CD4-positive, alpha-beta T cell (primary cell): ENCODE results near the gene TMEM132C. TPM values are rescaled to one million over a fixed set of nuclear protein-coding genes. Genes with fewer than 3 reads are reported as not detected.

Source experiments
- ATAC-seq: fragments of 200-7000 bp; cut with Tn5 transposase; one replicate; pipeline ENCODE4 v1.10.0; 2022; ENCODE audit warnings: mild to moderate bottlenecking; ENCODE audit not compliant: poor library complexity
- CTCF ChIA-PET: fragments of 350-600 bp; sonication (Branson Sonifier 250); formaldehyde crosslinking; loops from one replicate; lab custom pipeline; 2021; ENCODE audit warnings: antibody characterized with exemption, inconsistent platforms; lab: Charles Lee
- POLR2A ChIA-PET: fragments of 350-600 bp; sonication (Branson Sonifier 250); formaldehyde crosslinking; loops from one replicate; lab custom pipeline; 2021; ENCODE audit warnings: antibody characterized with exemption, inconsistent platforms; lab: Charles Lee
- DNase-seq, 14 experiments: peaks; one replicate each; pipeline ENCODE4 v3.0.0-alpha.2; 2013 to 2020; ENCODE audit warnings: mixed read lengths in 2 of 14
- H3K27ac ChIP-seq, 2 donors: one replicate each; pipeline versions ENCODE4 v1.5.1 to v1.7.0; 2013; ENCODE audit warnings: low read length in 2 of 2, low read depth in 1 of 2, mild to moderate bottlenecking in 1 of 2
- H3K27me3 ChIP-seq, 2 experiments: 1 replicate in 1 of 2; 2 replicates in 1 of 2; pipeline versions ENCODE4 v1.6.1 to v1.7.0; 2013; ENCODE audit warnings: low read length in 2 of 2, control low read depth in 1 of 2, mild to moderate bottlenecking in 1 of 2, moderate library complexity in 1 of 2; ENCODE audit not compliant: insufficient read depth in 2 of 2, control insufficient read depth in 1 of 2
- H3K36me3 ChIP-seq: one replicate; pipeline ENCODE4 v1.6.1; 2013; ENCODE audit warnings: low read length, control low read depth; ENCODE audit not compliant: insufficient read depth
- H3K4me1 ChIP-seq: one replicate; pipeline ENCODE4 v1.6.1; 2013; ENCODE audit warnings: low read length, control low read depth; ENCODE audit not compliant: insufficient read depth
- H3K4me3 ChIP-seq: one replicate; pipeline ENCODE4 v1.5.1; 2013; ENCODE audit warnings: mild to moderate bottlenecking, low read length, moderate library complexity
- H3K9me3 ChIP-seq, 2 experiments: 1 replicate in 1 of 2; 2 replicates in 1 of 2; pipeline versions ENCODE4 v1.6.1 to v1.7.0; 2013; ENCODE audit warnings: low read length in 2 of 2, mild to moderate bottlenecking in 2 of 2, control low read depth in 1 of 2, moderate library complexity in 1 of 2; ENCODE audit not compliant: control insufficient read depth in 1 of 2, insufficient read depth in 1 of 2
- H3K27ac Mint-ChIP-seq: one replicate; pipeline ENCODE4 v1.8.0; 2020; ENCODE audit warnings: mixed read lengths
- H3K27me3 Mint-ChIP-seq: one replicate; pipeline ENCODE4 v1.8.0; 2021; ENCODE audit warnings: mixed read lengths
- H3K36me3 Mint-ChIP-seq: one replicate; pipeline ENCODE4 v1.8.0; 2021; ENCODE audit warnings: low read depth, mixed read lengths
- H3K4me1 Mint-ChIP-seq: one replicate; pipeline ENCODE4 v1.8.0; 2021; ENCODE audit warnings: low read depth, mixed read lengths
- H3K4me3 Mint-ChIP-seq: one replicate; pipeline ENCODE4 v1.8.0; 2020; ENCODE audit warnings: mild to moderate bottlenecking, mixed read lengths
- H3K9me3 Mint-ChIP-seq: one replicate; pipeline ENCODE4 v1.8.0; 2020; ENCODE audit warnings: mixed read lengths
- CTCF ChIP-seq: fragments of 200-600 bp; IDR thresholded peaks from one replicate; pipeline ENCODE4 v1.8.0; 2022; ENCODE audit warnings: antibody characterized with exemption, mild to moderate bottlenecking
- intact Hi-C, 2 experiments: fragments of 100-400 bp; cut with DNase I in 1 of 2; cut with micrococcal nuclease in 1 of 2; formaldehyde crosslinking; loops; one replicate each; pipeline versions ENCODE4 v1.15.1 to v1.9.0; 2023 to 2025; cut with DNase I, micrococcal nuclease
- total RNA-seq, 174 experiments: library from RNA in 2 of 174; stranded (reverse) in 2 of 174; gene quantifications; one replicate each; pipeline ENCODE4 v1.2.3 and lab custom pipeline; 2021 to 2026

The TMEM132C gene
- total RNA-seq, 2 experiments from 2014 or later: not detected

GRCh38 chr12:128745772-128746689 is 479.1 kb downstream of the TMEM132C start:
- no peaks in the 10 kb centered on the region for H3K4me1 Mint-ChIP-seq
- H3K36me3 Mint-ChIP-seq: no peaks in the 10 kb centered on the region
- no peak overlapping the region for H3K4me3 Mint-ChIP-seq
- DNase-seq (peak in 1 of 14 experiments; percentile 56), ATAC-seq (no peak)
- no peaks in the 10 kb centered on the region for H3K27me3 Mint-ChIP-seq
- Histone ChIP-seq H3K36me3 (no peaks in the 10 kb centered on the region), H3K27ac (no peak overlapping the region), H3K4me1 (peaks cover 16% of the 10 kb centered on the region), H3K4me3 (no peak overlapping the region), H3K27me3 (no peaks in the 10 kb centered on the region), H3K9me3 (peaks cover 0 to 7% of the 10 kb centered on the region in 2 experiments)
- H3K27ac Mint-ChIP-seq: no peak overlapping the region
- no peaks in the 10 kb centered on the region for H3K9me3 Mint-ChIP-seq
- intact Hi-C loops: no loop called here
- CTCF ChIA-PET: no interaction called here
- POLR2A ChIA-PET: no interaction called here
- no peak for TF ChIP-seq CTCF

GRCh38 chr12:128747441-128747840 is 480.5 kb downstream of the TMEM132C start:
- no peaks in the 10 kb centered on the region for H3K9me3 Mint-ChIP-seq
- POLR2A ChIA-PET: no interaction called here
- Histone ChIP-seq H3K27me3 (no peaks in the 10 kb centered on the region), H3K4me1 (peaks cover 16% of the 10 kb centered on the region), H3K36me3 (no peaks in the 10 kb centered on the region), H3K9me3 (peaks cover 0 to 7% of the 10 kb centered on the region in 2 experiments), H3K27ac (no peak overlapping the region), H3K4me3 (no peak overlapping the region)
- CTCF ChIA-PET: no interaction called here
- no peaks in the 10 kb centered on the region for H3K27me3 Mint-ChIP-seq
- no peak overlapping the region for H3K27ac Mint-ChIP-seq
- H3K4me1 Mint-ChIP-seq: no peaks in the 10 kb centered on the region
- TF ChIP-seq CTCF: no peak
- intact Hi-C loops: no loop called here
- peak in 1 of 14 experiments; percentile 27 for DNase-seq
- H3K36me3 Mint-ChIP-seq: no peaks in the 10 kb centered on the region
- no peak overlapping the region for H3K4me3 Mint-ChIP-seq
- no peak for ATAC-seq

GRCh38 chr12:128752386-128752785 is 485.4 kb downstream of the TMEM132C start:
- no peak for ATAC-seq
- Histone ChIP-seq H3K27ac (no peak overlapping the region), H3K4me1 (peaks cover 3% of the 10 kb centered on the region), H3K4me3 (no peak overlapping the region), H3K9me3 (peaks cover 0 to 7% of the 10 kb centered on the region in 2 experiments), H3K36me3 (no peaks in the 10 kb centered on the region), H3K27me3 (no peaks in the 10 kb centered on the region)
- CTCF ChIA-PET: no interaction called here
- H3K4me3 Mint-ChIP-seq: no peak overlapping the region
- POLR2A ChIA-PET: no interaction called here
- H3K27ac Mint-ChIP-seq: no peak overlapping the region
- H3K36me3 Mint-ChIP-seq: no peaks in the 10 kb centered on the region
- no peak for DNase-seq
- intact Hi-C loops: no loop called here
- TF ChIP-seq CTCF: no peak
- no peaks in the 10 kb centered on the region for H3K27me3 Mint-ChIP-seq
- H3K4me1 Mint-ChIP-seq: no peaks in the 10 kb centered on the region
- H3K9me3 Mint-ChIP-seq: no peaks in the 10 kb centered on the region
